ENCODE data around the gene LITAF.
A peak's percentile ranks its signal among the peaks of the same experiment; 100 is the strongest.

DNA sequence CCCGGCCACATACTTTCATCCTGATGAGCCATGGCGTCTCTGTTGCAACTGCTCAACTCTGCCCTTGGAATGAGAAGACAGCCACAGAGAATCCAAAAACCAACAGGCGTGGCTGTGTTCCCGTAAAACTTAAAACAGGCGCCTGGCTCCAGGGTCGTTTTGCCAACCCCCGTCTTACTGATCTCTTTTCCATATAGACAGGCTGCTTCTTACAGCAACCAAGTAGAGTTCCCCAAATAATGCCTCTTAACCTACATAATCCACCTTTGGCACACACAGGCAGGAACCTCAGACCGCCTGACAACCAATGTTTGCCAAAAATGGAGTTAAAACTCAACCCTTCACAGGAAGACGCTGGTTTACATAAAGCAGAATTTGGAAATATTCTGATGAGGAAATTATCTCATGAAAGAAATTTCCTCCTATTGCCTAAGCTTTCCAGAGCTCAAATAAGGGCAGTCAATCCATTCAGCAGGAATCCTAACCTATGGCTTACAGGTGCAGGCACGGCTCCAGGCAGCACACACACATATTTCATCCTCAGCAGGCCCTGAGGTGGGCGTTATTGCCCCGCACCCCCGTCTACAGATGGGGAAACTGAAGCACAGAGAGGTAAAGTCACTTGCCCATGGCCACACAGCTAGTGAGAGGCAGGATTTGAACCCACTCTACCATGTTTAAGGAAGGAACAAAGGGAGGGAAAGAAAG, 35.8 kb downstream of the LITAF start:
- TF ChIP-seq, protein P1, sequence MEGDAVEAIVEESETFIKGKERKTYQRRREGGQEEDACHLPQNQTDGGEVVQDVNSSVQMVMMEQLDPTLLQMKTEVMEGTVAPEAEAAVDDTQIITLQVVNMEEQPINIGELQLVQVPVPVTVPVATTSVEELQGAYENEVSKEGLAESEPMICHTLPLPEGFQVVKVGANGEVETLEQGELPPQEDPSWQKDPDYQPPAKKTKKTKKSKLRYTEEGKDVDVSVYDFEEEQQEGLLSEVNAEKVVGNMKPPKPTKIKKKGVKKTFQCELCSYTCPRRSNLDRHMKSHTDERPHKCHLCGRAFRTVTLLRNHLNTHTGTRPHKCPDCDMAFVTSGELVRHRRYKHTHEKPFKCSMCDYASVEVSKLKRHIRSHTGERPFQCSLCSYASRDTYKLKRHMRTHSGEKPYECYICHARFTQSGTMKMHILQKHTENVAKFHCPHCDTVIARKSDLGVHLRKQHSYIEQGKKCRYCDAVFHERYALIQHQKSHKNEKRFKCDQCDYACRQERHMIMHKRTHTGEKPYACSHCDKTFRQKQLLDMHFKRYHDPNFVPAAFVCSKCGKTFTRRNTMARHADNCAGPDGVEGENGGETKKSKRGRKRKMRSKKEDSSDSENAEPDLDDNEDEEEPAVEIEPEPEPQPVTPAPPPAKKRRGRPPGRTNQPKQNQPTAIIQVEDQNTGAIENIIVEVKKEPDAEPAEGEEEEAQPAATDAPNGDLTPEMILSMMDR (IDR thresholded peaks at IDR 0.05): no peak
- TF ChIP-seq POLR2A (IDR thresholded peaks at IDR 0.05) (no peak), EP300 (IDR thresholded peaks at IDR 0.05) (peak in 1 of 2 donors; percentile 39)
